ENCODE data around the gene PHC2.

DNA sequence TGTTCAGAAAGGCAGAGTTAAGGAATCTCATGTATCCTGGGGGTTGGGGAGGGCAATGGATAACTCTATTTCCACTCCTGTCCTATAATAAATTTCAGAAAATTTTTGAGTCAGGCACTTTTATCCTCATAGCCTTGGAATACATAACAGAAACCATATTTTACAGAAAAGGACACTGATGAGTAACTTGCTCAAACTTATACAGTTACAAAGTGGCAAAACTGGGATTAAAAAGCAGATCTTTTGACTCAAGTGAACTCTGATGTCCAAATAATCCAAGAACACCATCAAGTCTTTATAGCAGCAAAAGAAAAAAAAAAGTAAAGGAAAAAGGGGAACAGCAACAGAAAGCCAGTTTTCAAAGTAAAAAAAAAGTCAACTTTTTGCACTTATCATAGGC, 36.9 kb downstream of the PHC2 start:
- TF ChIP-seq EZH2phosphoT487 (IDR thresholded peaks at IDR 0.05; ENCODE audit: borderline replicate concordance): no peak
- TF ChIP-seq, protein P1, sequence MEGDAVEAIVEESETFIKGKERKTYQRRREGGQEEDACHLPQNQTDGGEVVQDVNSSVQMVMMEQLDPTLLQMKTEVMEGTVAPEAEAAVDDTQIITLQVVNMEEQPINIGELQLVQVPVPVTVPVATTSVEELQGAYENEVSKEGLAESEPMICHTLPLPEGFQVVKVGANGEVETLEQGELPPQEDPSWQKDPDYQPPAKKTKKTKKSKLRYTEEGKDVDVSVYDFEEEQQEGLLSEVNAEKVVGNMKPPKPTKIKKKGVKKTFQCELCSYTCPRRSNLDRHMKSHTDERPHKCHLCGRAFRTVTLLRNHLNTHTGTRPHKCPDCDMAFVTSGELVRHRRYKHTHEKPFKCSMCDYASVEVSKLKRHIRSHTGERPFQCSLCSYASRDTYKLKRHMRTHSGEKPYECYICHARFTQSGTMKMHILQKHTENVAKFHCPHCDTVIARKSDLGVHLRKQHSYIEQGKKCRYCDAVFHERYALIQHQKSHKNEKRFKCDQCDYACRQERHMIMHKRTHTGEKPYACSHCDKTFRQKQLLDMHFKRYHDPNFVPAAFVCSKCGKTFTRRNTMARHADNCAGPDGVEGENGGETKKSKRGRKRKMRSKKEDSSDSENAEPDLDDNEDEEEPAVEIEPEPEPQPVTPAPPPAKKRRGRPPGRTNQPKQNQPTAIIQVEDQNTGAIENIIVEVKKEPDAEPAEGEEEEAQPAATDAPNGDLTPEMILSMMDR (IDR thresholded peaks at IDR 0.05 in 2 of 3, conservative IDR thresholded peaks at IDR 0.05 in 1 of 3; ENCODE audit: borderline replicate concordance in 1 of 3, insufficient read depth in 1 of 3, low read depth in 2 of 3, low read length in 2 of 3): no peak
- TF ChIP-seq EZH2 (IDR thresholded peaks at IDR 0.05): no peak
- no peak for TF ChIP-seq SRF (IDR thresholded peaks at IDR 0.05; ENCODE audit: low read depth)
- no peak for TF ChIP-seq YY1 (IDR thresholded peaks at IDR 0.05; ENCODE audit: extremely low read depth, insufficient replicate concordance, low read depth, low read length)
- TF ChIP-seq POLR2AphosphoS5 (IDR thresholded peaks at IDR 0.05; ENCODE audit: low read depth, low read length): no peak
- TF ChIP-seq CEBPB (IDR thresholded peaks at IDR 0.05; ENCODE audit: low read depth): no peak
- TF ChIP-seq POLR2A (IDR thresholded peaks at IDR 0.05; ENCODE audit: borderline replicate concordance, extremely low read depth, insufficient read depth, insufficient read length): no peak
- TF ChIP-seq, protein P2, sequence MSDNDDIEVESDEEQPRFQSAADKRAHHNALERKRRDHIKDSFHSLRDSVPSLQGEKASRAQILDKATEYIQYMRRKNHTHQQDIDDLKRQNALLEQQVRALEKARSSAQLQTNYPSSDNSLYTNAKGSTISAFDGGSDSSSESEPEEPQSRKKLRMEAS (IDR thresholded peaks at IDR 0.05): no peak
- TF ChIP-seq SIN3A (IDR thresholded peaks at IDR 0.05; ENCODE audit: low read depth): no peak
- TF ChIP-seq ZFX (IDR thresholded peaks at IDR 0.05): no peak
- TF ChIP-seq, protein P3, sequence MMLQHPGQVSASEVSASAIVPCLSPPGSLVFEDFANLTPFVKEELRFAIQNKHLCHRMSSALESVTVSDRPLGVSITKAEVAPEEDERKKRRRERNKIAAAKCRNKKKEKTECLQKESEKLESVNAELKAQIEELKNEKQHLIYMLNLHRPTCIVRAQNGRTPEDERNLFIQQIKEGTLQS (IDR thresholded peaks at IDR 0.05): no peak
- TF ChIP-seq, protein P4, sequence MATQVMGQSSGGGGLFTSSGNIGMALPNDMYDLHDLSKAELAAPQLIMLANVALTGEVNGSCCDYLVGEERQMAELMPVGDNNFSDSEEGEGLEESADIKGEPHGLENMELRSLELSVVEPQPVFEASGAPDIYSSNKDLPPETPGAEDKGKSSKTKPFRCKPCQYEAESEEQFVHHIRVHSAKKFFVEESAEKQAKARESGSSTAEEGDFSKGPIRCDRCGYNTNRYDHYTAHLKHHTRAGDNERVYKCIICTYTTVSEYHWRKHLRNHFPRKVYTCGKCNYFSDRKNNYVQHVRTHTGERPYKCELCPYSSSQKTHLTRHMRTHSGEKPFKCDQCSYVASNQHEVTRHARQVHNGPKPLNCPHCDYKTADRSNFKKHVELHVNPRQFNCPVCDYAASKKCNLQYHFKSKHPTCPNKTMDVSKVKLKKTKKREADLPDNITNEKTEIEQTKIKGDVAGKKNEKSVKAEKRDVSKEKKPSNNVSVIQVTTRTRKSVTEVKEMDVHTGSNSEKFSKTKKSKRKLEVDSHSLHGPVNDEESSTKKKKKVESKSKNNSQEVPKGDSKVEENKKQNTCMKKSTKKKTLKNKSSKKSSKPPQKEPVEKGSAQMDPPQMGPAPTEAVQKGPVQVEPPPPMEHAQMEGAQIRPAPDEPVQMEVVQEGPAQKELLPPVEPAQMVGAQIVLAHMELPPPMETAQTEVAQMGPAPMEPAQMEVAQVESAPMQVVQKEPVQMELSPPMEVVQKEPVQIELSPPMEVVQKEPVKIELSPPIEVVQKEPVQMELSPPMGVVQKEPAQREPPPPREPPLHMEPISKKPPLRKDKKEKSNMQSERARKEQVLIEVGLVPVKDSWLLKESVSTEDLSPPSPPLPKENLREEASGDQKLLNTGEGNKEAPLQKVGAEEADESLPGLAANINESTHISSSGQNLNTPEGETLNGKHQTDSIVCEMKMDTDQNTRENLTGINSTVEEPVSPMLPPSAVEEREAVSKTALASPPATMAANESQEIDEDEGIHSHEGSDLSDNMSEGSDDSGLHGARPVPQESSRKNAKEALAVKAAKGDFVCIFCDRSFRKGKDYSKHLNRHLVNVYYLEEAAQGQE (IDR thresholded peaks at IDR 0.05; ENCODE audit: low read depth): no peak

All from HCT116 (cell line).